Measurements from ENCODE around the gene SCN1A. TPM values are rescaled to one million over a fixed set of nuclear protein-coding genes. Genes with fewer than 3 reads are reported as not detected.

The SCN1A gene
- total and polyA plus RNA-seq, 2 of the 13 experiments (the other 11 are each of a cell fraction or from before 2014, with no cell fraction given), result 19.9 to 39.4 TPM

- TF ChIP-seq SRF (IDR thresholded peaks at IDR 0.05; ENCODE audit: low read depth, low read length) (no peak), PHF20 (CRISPR knock-in tag; IDR thresholded peaks at IDR 0.05) (no peak), ZFYVE20 (CRISPR knock-in tag; IDR thresholded peaks at IDR 0.05; ENCODE audit: borderline replicate concordance, low read depth) (no peak), ZNF101 (CRISPR knock-in tag; IDR thresholded peaks at IDR 0.05; ENCODE audit: borderline replicate concordance, low read depth) (no peak), DRAP1 (CRISPR knock-in tag; IDR thresholded peaks at IDR 0.05) (peak; percentile 67), SOX13 (IDR thresholded peaks at IDR 0.05) (no peak), SOX13 (CRISPR knock-in tag; conservative IDR thresholded peaks at IDR 0.05 in 1 of 2, IDR thresholded peaks at IDR 0.05 in 1 of 2) (peak in 1 of 2 experiments; percentile 70; a peak in 1 of 4 replicates), MTA1 (CRISPR knock-in tag; IDR thresholded peaks at IDR 0.05; ENCODE audit: borderline replicate concordance) (no peak), NFAT5 (CRISPR knock-in tag; IDR thresholded peaks at IDR 0.05) (no peak), HOXA3 (CRISPR knock-in tag; IDR thresholded peaks at IDR 0.05) (no peak), MED1 (CRISPR knock-in tag; IDR thresholded peaks at IDR 0.05) (peak; percentile 88), YY1 (IDR thresholded peaks at IDR 0.05; ENCODE audit: insufficient read depth, insufficient replicate concordance, low read depth, low read length) (no peak), CCAR2 (optimal IDR thresholded peaks at IDR 0.05; ENCODE audit: low read depth, low read length) (no peak), ETS1 (CRISPR knock-in tag; IDR thresholded peaks at IDR 0.05) (0 out of 2 replicates have a peak, but pooled peaks have one; percentile 50), ZNF33B (CRISPR knock-in tag; IDR thresholded peaks at IDR 0.05) (no peak), NFE2L1 (CRISPR knock-in tag; IDR thresholded peaks at IDR 0.05; ENCODE audit: borderline replicate concordance) (no peak), ZNF710 (CRISPR knock-in tag; IDR thresholded peaks at IDR 0.05; ENCODE audit: borderline replicate concordance) (0 out of 2 replicates have a peak, but pooled peaks have one; percentile 1)
Observed at GRCh38 chr2:166135152-166135848, 7.5 kb upstream of the SCN1A start (continued).
